ENCODE measurements around the gene CAND1.

- TF ChIP-seq, protein P1, sequence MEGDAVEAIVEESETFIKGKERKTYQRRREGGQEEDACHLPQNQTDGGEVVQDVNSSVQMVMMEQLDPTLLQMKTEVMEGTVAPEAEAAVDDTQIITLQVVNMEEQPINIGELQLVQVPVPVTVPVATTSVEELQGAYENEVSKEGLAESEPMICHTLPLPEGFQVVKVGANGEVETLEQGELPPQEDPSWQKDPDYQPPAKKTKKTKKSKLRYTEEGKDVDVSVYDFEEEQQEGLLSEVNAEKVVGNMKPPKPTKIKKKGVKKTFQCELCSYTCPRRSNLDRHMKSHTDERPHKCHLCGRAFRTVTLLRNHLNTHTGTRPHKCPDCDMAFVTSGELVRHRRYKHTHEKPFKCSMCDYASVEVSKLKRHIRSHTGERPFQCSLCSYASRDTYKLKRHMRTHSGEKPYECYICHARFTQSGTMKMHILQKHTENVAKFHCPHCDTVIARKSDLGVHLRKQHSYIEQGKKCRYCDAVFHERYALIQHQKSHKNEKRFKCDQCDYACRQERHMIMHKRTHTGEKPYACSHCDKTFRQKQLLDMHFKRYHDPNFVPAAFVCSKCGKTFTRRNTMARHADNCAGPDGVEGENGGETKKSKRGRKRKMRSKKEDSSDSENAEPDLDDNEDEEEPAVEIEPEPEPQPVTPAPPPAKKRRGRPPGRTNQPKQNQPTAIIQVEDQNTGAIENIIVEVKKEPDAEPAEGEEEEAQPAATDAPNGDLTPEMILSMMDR (IDR thresholded peaks at IDR 0.05 in 8 of 11, conservative IDR thresholded peaks at IDR 0.05 in 3 of 11), result no peak
- TF ChIP-seq POLR2A (IDR thresholded peaks at IDR 0.05) (no peak), POLR2AphosphoS5 (IDR thresholded peaks at IDR 0.05) (no peak)
Observed at GRCh38 chr12:67358781-67359338, 89.7 kb downstream of the CAND1 start.

Data from spleen (tissue), 7 donors.